Stimulated activated CD4-positive, alpha-beta T cell treated with anti-CD3 and anti-CD28 coated beads, Interleukin-15, amount 100 ng/mL, for 48 hours (primary cell): ENCODE results near the gene BLOC1S3.
"Not testable (repeated sequence)": the region's sequence is repeated elsewhere in the genome, so short reads cannot be mapped to it uniquely, and the experiment has no call there.

Source experiments
- DNase-seq, 2 donors: peaks; one replicate each; pipeline ENCODE4 v3.0.0-alpha.2; 2020; ENCODE audit warnings: low read depth in 2 of 2

BLOC1S3 gene

DNA sequence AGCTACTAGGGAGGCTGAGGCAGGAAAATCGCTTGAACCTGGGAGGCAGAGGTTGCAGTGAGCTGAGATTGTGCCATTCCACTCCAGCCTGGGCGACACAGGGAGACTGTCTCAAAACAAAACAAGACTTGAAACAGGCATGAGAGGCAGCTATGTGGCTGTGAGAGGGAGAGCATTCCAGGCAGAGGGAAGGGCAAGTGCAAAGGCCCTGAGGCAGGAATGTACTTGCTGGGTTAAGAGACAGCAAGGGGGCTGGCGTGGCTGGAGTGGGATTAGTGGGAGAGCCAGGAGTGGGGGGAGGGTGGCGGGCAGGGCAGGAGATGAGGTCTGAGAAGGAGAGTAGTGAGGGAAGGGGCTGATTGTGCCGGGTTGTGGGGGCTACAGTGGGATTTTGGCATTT, 45.3 kb downstream of the BLOC1S3 start:
- DNase-seq = no peak

GRCh38 chr19:45224645-45225044, 46.1 kb downstream of the BLOC1S3 start:
- DNase-seq = no peak

- not testable (repeated sequence) for DNase-seq
These were observed 50.5 kb downstream of the BLOC1S3 start for GRCh38 chr19:45229056-45229455.
